ENCODE measurements around the gene CCR1.
"Not testable (repeated sequence)": the region's sequence is repeated elsewhere in the genome, so short reads cannot be mapped to it uniquely, and the experiment has no call there.

CCR1 gene

DNA sequence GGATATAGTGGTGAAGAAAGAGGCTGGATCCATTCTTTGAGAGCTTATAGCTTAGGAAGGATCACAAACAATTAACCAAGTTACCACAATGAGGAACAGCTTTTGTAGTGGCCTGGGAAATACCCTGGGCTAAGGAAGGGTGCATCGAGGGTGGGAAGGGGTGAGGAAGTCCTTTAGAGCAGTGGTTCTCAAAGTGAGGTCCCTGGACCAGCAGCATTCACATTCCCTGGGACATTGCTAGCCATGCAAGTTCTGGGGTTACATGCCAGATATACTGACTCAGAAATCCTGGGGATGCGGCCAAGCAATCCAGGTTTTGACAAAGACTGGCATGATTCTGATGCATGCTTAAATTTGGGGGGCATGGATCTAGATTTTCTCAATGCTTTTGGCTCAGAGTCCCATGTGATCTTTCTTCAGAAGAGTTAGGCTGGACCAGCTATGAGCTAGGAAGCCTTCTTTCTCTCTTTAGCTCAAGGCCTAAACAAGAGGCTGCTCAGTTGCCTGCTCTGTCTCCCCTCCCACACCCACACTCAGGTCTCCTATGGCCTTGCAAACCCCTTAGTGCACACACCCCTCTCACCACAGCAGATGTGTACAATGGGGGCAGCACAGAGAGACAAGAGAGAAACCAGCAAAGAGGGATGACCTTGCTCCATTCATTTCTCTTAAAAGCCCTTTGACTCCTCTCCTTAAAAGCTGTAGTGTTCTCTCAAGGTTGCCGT is 1.8 kb upstream of the CCR1 start:
- no peak for FAIRE-seq

DNA sequence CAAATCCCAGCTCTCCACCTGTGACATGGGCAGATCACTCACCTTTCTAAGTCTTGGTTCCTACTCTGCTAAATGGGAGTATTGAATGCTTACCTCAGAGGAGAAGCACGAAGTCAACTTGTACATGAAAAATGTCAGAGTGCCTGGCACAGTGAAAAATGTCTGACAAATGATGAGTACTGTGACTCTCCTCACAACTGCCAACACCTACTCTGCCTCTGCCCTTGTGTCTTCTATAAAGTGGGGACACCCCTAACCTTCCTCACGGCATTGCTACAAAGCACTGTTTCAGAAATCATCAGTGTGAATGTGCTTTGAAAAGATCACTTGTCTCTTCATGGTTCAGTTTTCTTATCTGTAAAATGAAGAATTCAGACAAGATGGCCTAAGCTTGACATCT is 940 bp upstream of the CCR1 start:
- FAIRE-seq: no peak

DNA sequence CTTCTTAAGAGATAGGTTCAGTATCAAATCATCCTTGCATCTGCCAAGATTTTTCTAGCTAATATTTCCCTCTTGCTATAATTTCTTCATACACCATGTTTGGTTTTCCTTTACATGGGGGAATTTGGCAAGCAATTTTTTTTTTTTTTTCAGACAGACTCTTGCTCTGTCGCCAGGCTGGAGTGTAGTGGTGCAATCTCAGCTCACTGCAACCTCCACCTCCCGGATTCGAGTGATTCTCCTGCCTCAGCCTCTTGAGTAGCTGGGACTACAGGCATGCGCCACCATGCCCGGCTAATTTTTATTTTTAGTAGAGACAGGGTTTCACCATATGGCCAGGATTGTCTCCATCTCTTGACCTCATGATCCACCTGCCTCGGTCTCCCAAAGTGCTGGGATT is 599 bp downstream of the CCR1 start:
- FAIRE-seq: not testable (repeated sequence)

DNA sequence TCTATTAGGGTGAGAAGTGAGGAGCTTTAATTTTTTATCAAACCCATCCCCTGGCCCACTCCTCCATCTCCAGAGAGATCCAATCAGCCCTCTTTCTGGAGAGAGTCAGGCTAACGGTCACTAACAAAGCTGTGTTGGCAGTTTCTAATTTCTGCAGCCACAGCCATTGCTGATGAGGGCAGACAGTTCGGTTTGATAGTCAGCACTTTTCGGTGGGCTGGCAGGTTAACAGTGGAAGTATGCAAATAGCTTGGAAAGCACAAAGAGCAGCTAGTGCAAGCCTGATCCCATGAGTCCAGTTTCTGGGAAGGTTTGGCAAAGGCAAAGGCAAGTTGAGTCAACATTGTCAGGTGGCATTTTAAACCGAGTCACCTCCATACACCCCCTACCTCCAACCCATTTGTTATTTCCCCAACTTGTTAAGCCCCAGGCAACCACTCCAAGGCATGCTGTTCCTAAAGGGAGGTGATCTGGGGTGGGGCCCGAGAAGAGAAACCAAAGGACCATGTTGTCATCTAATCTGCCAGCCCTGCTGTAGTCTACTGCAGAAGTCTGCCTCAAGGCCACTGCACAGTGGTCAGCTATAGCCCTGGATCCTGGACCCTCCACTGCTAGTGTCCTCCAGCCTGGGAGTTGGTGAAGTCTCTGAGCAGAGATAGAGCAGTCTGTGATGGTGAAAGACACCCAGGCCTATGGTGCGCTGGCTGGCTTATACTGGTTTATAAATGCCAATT is 1.7 kb downstream of the CCR1 start:
- FAIRE-seq: no peak

DNA sequence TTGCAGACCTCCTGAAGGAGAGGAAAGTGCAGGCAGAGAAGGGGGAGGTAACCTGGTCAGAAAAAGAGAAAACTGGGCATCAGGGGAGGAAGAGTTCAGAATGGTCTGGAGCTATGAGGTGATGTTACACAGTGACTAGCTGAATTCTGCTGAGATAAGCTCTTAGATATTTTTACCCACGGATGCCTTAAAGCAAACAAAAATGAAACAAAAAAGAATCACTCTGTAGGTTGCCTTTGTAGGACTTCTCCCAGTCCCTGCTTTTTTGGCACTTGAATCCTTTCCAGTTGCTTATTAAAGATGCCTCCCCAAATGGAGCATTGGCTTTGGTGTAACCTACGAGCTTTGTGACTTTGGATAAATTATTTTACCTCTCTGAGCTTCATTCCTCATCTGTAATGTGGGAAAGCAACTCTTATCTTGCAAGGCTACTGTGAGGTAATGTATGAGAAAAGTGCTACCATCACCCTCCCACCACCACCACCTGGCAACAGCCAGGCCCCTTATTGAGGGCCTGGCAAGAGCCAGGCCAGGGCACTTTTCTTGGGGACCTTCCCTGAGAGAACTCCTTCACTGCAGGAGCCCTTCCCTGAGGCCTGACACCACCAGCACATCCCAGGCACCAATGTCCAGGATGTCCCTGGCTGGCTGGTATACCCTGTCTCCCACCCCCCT is 2.7 kb downstream of the CCR1 start:
- no peak for FAIRE-seq

DNA sequence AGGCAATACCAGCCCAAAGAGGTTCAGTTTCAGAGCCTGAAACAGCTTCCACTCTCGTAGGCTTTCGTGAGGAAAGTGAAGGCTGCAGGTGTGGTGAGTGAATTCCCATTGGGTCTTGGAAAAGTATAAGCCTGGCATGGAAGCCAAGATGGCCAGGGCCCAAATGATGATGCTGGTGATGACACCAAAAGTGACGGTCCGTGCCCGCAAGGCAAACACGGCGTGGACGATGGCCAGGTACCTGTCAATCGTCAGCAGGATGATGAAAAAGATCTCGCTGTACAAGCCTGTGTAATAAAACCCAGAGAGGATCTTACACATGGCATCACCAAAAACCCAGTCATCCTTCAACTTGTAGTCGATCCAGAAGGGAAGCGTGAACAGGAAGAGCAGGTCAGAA is 4.4 kb downstream of the CCR1 start:
- no peak for FAIRE-seq

DNA sequence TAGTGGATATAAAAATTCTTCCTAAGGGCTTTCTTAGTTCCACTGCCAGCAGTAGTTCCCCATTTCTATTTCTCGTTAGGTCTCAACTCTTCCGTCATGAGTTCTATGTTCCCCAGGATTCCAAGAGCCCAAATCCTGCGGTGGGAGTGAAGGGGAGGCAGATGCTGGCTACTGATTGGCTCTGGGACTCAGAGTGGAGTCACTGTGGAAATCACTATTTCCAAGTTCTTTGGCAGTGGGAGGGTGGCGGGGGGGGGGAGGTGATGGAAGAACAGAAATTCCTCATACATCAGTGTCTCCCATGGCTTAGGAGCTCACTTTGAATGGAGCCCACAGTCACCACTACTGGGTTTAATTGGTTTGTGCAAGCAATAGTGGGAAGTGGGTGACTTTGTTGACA is 5.6 kb downstream of the CCR1 start:
- FAIRE-seq: no peak

DNA sequence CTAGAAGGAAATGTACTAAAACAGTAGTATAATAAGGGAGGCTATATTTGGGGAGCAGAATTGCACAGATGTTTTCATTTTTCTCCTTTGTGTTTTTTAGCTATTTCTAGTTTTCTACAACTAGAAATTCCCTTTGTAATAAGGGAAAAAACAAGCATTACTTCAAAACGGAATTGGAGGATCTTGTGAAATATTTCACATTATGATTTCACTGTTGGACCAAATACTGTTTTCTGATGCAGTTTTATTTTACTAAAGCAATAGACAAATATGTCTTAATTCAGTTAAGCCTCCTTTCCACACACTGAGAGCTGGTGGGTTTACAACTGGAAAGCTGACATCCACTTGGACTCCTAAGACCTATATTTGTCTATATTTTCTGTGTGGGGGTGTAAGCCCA is 7.3 kb downstream of the CCR1 start:
- no peak for FAIRE-seq

DNA sequence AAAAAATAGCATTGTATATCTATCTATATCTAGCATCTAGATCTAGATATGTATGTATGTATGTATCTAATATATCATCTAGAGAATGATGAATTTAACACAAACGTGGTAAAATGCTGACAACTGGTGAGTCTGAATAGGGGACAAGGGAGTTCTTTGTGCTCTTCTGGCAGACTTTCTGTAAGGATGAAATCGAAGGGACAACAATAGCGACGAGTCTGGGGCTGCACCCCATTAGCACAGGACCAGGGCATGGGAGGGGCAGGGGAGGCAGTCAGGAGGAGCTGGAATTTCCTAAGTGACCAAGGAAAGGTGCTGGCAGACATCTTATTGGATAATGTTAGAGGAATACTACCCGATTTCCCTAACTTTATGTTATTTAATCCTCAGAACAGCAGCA is 7.9 kb downstream of the CCR1 start:
- no peak for FAIRE-seq

DNA sequence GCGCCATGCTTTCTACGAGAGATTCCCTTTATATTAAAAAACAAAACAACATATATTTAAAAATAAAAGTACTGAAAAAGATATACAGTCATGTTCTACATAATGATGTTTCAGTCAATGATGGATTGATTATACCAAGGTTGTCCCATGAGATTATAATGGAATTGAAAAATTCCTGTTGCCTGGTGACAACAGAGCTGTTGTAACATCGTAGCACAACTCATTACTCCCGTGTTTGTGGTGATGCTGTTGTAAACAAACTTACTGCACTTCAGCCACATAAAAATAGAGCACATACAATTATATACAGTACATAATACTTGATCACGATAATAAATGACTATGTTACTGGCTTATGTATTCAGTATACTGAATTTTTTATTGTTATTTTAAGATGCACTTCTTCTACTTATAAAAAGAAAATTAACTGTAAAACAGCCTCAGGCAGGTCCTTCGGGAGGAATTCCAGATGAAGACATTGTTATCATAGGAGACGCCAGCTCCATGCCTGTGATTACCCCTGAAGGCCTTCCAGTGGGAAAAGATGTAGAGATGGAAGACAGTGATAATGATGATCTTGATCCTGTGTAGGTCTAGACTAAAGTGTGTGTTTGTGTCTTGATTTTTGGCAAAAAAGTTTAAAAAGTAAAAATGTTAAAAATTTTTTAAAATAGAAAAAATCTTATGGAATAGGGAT is 11.7 kb downstream of the CCR1 start:
- FAIRE-seq: no peak

DNA sequence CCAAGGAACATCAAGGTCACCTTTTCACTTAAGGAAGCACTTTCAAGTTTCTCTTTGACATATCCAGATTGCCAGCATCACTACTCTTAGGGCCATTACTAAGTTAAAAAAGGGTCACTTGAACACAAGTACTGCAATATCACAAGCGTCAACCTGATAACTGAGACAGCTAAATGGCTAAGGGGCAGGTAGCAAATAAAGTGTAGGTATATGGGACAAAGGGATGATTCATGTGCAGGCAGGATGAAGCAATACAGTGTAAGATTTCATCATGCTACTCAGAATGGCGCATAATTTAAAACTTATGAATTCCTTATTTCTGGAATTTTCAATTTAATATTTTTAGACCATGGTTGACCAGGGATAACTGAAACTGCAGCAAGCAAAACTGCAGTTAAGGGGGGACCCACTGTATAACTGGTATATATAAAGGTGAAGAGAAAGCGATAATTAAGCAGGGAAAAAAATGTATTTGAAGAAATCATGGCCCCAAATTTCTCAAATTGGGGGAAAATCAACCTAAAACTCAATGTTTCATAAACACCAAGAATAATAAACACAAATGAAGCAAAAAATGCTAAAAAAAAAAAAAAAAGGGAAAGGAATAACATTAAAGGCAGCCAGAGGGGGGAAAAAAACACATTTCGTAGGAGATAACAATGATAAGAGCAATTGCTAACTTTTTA is 13.1 kb downstream of the CCR1 start:
- no peak for FAIRE-seq

DNA sequence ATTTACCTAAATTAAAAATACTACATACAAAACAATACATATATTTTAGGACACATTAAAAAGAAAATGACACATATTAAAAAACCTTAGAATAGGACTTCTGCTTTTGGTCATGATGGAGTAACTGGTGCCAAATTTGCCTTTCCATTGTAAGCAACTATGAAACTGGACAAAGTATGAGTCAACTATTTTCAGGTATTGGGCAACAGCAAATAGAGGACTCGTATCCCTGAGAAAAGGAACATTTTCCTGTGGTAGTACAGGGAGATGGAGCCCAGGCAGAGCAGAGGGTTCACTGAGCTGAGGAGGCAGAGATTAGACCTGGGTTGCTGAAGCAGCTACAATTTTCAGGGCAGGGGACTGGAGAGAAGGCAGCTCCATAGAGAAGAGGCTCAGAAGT is 14.7 kb downstream of the CCR1 start:
- no peak for FAIRE-seq

DNA sequence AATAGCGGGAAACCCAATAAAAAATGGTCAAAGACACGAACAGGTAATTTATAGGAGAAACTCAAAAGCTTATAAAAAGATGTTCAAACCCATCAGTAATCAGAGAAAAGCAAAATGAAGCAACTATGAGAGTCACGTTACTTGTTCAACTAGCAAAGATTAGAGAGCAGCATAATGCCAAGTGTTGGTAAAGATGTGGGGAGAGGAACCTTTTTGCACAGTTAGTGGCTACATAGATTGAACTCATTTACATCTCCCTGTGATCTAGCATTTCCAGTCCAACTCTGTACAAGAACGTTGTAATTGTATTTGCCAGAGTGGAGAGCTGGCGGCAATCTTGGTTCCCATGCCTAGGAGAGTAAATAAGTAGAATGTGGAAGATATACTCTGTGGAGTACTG is 15.2 kb downstream of the CCR1 start:
- FAIRE-seq: no peak

DNA sequence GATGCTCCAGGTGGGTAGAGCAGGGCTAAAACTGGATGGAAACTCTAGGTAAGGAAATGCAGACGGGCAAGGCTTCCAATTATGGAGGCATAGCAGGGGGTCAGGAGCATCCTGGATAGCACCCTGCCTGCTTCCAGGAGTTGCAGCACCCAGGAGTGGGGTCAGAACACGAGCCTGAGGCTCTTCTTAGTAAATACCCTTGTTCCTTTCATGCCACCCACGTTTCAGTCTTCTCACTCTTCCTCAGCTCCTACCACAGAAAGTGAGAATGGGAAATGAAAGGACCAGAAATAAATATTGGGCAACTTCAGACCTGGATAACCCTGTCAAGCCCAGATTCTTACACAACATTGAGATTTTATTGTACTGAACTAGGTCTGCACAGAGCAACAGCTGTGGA is 16.4 kb downstream of the CCR1 start:
- no peak for FAIRE-seq

DNA sequence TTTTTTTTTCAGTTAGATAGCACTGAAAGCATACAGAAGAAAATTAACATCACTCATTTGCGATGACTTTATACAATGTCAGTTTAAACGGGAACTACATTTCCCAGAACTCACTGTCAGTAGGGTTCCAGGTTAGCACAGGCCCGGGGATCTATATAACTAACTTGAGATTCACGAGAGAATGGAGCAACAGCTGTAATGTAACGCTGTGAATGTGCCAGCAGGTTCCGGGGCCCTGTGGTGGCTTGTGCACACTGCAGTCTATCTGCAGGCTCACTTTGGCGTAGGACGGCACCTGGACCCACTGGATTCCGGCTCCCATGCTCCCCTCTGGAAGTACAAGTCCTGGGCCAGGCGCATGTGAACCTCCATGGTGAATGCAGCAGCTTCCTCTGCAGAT is 19.4 kb downstream of the CCR1 start:
- FAIRE-seq: no peak

DNA sequence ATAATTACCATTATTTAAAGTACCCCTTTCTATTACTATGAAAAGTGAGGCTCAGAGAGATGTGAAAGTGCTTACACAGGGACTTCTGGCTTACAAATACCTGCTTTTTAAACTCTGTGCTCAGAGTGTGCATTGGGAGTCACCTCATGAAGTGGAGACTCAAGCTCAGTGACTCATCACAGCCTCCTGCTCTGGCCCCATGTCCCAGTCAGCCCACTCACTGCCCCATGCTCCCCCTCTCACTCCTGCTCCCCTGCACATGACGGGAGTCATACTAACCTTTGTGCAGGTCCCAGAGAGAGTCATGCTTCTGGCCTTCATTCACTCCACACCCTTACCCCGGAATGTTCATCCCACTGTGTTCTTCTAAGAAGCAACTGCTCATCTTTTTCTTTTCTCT is 20.2 kb downstream of the CCR1 start:
- no peak for FAIRE-seq

DNA sequence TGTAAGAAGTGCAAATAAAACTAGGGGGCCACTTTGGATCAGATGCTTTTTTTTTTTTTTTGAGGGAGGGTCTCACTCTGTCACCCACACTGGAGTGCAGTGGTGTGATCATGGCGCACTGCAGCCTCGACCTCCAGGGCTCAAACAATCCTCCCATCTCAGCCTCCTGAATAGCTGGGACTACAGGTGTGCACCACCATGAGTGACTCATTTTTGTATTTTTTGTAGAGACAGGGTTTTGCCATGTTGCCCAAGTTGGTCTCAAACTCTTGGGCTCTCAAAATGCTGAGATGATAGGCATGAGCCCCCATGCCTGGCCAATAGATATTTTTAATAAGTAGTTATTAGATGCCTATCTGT is 20.8 kb downstream of the CCR1 start:
- no peak for FAIRE-seq

DNA sequence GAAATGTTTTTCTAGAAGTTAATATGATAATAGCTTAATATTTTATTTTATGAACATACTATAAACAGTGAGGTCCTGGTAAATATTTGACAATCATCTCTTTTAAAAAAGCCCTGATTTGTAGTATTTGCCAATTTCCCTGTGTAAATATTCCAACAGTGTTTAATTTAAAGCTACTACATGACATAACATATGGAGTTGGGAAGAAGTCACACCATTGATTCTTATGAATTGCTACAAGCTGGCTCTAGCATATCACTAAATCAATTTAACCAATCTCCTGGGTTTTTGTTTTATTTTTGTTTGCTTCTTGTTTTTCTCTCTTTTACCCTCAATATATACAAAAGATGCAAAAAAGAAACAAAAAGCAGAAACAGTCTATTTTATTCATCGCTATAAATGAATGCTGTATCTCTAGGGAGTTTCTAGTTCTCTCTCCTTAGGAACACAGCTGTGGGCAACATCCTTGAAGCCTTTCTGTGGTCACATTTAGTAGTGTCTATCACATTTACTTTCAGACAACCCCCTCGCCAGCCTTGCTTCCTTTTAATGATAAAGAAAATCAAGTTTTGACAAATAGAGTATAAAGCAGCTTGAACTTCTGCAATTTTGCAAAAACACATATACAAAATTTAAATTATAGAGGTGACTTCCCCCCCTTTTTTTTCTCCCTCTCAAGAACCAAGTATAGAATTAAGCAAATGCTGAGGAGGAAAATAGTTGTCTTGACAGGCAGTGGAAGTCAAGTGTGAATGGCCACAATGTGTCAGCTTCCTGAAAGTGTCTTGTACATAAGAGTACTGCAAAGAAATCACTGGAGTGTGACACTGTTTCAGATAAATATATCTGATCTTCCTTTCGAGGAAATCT is 21.4 kb downstream of the CCR1 start:
- no peak for FAIRE-seq

DNA sequence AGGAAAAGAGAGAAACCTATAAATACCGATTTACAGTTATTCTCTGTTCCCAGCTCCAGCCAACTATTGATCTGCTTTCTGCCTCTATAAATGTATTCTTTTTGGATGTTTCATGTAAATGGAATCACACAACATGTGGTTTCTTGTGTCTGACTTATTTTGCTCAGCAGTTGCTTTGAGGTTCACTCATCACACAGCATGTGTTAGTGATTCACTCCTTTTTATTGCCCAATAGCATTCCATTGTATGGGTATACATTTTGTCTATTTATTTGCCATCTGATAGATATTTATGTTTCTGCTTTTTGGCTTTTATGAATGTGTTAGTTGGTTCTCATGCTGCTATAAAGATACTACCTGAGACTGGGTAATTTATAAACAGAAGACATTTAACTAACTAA is 23.6 kb downstream of the CCR1 start:
- no peak for FAIRE-seq

DNA sequence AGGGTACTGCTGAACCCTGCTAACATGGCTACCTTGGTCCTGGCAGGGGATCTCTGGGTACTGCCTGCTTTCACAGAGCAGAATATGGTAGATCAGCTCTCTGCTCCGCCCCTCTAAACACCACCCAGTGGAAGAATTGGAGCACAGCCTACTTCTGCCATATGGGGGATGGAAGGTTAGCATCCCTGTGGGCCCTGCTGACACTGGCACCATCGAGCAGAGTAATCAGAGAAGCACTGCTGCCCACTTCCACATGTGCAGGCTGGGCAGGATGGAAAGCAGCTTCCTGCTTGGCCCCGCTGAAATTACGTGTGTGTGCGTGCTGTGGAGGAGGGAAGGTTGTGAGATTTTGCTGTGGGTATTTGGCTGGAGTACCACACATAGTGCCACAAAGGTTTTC is 24.8 kb downstream of the CCR1 start:
- no peak for FAIRE-seq

DNA sequence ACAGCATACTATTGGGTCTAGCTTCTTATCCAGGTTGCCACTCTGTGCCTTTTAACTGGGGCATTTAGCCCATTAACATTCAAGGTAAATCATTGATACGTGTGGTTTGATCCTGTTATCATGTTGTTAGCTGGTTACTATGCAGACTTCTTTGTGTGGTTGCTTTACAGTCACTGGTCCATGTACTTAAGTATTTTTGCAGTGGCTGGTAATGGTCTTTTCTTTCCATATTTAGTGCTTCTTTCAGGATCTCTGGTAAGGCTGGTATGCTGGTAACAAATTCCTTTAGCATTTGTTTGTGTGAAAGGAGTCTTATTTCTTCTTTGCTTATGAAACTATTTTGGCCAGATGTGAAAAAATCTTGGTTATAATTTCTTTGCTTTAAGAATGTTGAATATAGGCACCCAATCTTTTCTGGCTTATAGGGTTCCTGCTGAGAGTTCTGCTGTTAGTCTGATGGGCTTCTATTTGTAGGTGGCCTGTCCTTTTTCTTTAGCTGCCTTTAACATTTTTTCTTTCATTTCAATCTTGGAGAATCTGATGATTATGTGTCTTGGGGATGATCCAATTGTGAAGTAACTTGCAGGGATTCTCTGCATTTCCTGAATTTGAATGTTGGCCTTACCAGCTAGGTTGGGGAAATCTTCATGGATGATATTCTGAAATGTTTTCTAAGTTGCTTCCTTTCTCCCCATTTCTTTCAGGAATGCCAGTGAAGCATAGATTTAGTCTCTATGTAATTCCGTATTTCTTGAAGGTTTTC is 39.3 kb downstream of the CCR1 start:
- FAIRE-seq: no peak
